Common myeloid progenitor, CD34-positive (primary cell): Measurements from ENCODE around the gene CAB39L.

Experiments
- CTCF ChIA-PET: fragments of 350-600 bp; sonication (Branson Sonifier 250); formaldehyde crosslinking; loops from one replicate; lab custom pipeline; 2021; ENCODE audit warnings: antibody characterized with exemption; lab: Charles Lee
- POLR2A ChIA-PET: fragments of 350-600 bp; sonication (Branson Sonifier 250); formaldehyde crosslinking; loops from one replicate; lab custom pipeline; 2021; ENCODE audit warnings: antibody characterized with exemption; lab: Charles Lee
- DNase-seq, 3 donors: peaks; one replicate each; pipeline versions ENCODE4 v3.0.0 to v3.0.0-alpha.2; 2013
- H3K27ac ChIP-seq, 2 experiments: 1 replicate in 1 of 2; 2 replicates in 1 of 2; pipeline ENCODE4 v1.7.0; 2013; ENCODE audit warnings: inconsistent platforms in 2 of 2, low read length in 2 of 2, mild to moderate bottlenecking in 2 of 2, low read depth in 1 of 2, moderate library complexity in 1 of 2; ENCODE audit not compliant: severe bottlenecking in 2 of 2, insufficient read depth in 1 of 2, poor library complexity in 1 of 2
- H3K27me3 ChIP-seq, 5 experiments: replicated peaks in 2 of 5; 1 replicate in 3 of 5; 2 replicates in 2 of 5; pipeline versions ENCODE4 v1.6.1 to v1.7.0; 2013; ENCODE audit warnings: low read length in 4 of 5, mild to moderate bottlenecking in 2 of 5, moderate library complexity in 2 of 5, inconsistent platforms in 1 of 5; ENCODE audit not compliant: insufficient read depth in 5 of 5, control insufficient read depth in 4 of 5
- H3K36me3 ChIP-seq, 4 experiments: 1 replicate in 2 of 4; 2 replicates in 2 of 4; pipeline versions ENCODE4 v1.6.1 to v1.7.0; 2013; ENCODE audit warnings: low read length in 3 of 4, control low read depth in 1 of 4, mild to moderate bottlenecking in 1 of 4; ENCODE audit not compliant: control insufficient read depth in 4 of 4, insufficient read depth in 4 of 4
- H3K4me1 ChIP-seq, 4 experiments: 1 replicate in 3 of 4; 2 replicates in 1 of 4; pipeline versions ENCODE4 v1.6.1 to v1.7.1; 2013; ENCODE audit warnings: low read length in 3 of 4, mild to moderate bottlenecking in 3 of 4, control low read depth in 1 of 4, inconsistent platforms in 1 of 4, moderate library complexity in 1 of 4; ENCODE audit not compliant: control insufficient read depth in 4 of 4, insufficient read depth in 4 of 4; ENCODE audit errors: control extremely low read depth in 1 of 4
- H3K4me3 ChIP-seq, 7 experiments: 1 replicate in 4 of 7; 2 replicates in 3 of 7; pipeline versions ENCODE4 v1.5.1 to v1.7.0; 2013; ENCODE audit warnings: mild to moderate bottlenecking in 7 of 7, low read length in 6 of 7, moderate library complexity in 6 of 7, inconsistent platforms in 2 of 7, low read depth in 2 of 7, control low read depth in 1 of 7; ENCODE audit not compliant: insufficient read depth in 4 of 7, control insufficient read depth in 1 of 7; ENCODE audit errors: extremely low read depth in 1 of 7
- H3K9me3 ChIP-seq, 5 experiments: 1 replicate in 4 of 5; 2 replicates in 1 of 5; pipeline versions ENCODE4 v1.6.1 to v1.7.1; 2013; ENCODE audit warnings: low read length in 4 of 5, mild to moderate bottlenecking in 2 of 5, inconsistent platforms in 1 of 5, low read depth in 1 of 5, moderate library complexity in 1 of 5; ENCODE audit not compliant: control insufficient read depth in 4 of 5, insufficient read depth in 2 of 5; ENCODE audit errors: control extremely low read depth in 1 of 5
- WGBS: methylation state at CpG from one replicate; pipeline ENCODE4 v1.1.5; 2013; ENCODE audit not compliant: insufficient coverage; 5-methylcytosine and 5-hydroxymethylcytosine counted together

CAB39L gene

DNA sequence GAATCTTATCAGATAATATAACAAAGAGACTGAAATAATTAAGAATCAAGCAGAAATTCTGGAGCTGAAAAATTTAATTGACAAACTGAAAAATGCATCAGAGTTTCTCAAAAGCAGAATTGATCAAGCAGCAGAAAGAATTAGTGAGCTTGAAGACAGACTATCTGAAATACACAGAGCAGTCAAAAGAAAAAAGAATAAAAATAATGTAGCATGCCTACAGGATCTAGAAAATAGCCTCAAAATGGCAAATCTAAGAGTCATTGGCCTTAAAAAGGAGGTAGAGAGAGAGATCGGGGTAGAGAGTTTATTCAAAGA lies 39.2 kb downstream of the CAB39L start:
- Histone ChIP-seq H3K4me1 (peaks cover 0 to 10% (median 0%) of the 10 kb centered on the region in 4 experiments), H3K4me3 (no peak overlapping the region), H3K27me3 (no peaks in the 10 kb centered on the region), H3K9me3 (peaks cover 2 to 11% (median 4%) of the 10 kb centered on the region in 5 experiments), H3K36me3 (peaks cover 0 to 2% (median 0%) of the 10 kb centered on the region in 4 experiments), H3K27ac (no peak overlapping the region)
- no peak for DNase-seq
- POLR2A ChIA-PET: no interaction called here
- CTCF ChIA-PET: no interaction called here
- WGBS: no CpG with 5 or more reads among the region's 1 CpG

DNA sequence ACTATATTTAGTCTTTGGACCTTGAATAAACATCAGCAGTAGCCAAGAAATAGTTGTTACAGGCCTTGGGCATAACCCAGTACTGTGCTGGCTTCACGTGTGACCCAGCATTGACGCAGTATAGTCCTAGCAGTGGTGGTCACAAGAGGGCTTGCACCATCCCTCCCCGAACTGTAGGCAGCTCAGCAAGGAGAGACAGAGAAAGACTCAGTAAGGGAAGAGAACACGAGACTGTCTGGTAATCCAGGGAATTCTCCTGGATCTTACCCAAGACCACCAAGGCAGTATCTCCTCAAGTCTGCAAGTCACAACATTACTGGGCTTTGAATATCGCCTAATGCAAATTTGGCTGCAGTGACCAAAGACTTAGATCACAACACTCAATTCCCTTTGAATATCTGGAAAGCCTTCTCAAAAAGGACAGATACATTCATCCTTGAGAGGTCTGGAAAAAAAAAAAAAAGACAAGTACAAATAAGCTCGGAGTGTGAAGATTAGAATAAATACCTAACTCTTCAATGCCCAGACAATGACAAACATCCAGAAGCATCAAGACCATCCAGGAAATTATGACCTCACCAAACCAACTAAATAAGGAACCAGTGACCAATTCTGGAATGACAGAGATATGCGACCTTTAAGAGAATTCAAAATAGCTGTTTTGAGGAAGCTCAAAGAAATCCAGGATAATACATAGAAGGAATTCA lies 39.7 kb downstream of the CAB39L start:
- 94% methylated on average over 5 of the region's 7 CpGs for WGBS
- POLR2A ChIA-PET: no interaction called here
- CTCF ChIA-PET: no interaction called here
- no peak for DNase-seq
- Histone ChIP-seq H3K27me3 (no peaks in the 10 kb centered on the region), H3K36me3 (peaks cover 0 to 2% (median 0%) of the 10 kb centered on the region in 4 experiments), H3K4me1 (peaks cover 0 to 10% (median 0%) of the 10 kb centered on the region in 4 experiments), H3K4me3 (no peak overlapping the region), H3K27ac (no peak overlapping the region), H3K9me3 (peaks cover 2 to 11% (median 4%) of the 10 kb centered on the region in 5 experiments)

DNA sequence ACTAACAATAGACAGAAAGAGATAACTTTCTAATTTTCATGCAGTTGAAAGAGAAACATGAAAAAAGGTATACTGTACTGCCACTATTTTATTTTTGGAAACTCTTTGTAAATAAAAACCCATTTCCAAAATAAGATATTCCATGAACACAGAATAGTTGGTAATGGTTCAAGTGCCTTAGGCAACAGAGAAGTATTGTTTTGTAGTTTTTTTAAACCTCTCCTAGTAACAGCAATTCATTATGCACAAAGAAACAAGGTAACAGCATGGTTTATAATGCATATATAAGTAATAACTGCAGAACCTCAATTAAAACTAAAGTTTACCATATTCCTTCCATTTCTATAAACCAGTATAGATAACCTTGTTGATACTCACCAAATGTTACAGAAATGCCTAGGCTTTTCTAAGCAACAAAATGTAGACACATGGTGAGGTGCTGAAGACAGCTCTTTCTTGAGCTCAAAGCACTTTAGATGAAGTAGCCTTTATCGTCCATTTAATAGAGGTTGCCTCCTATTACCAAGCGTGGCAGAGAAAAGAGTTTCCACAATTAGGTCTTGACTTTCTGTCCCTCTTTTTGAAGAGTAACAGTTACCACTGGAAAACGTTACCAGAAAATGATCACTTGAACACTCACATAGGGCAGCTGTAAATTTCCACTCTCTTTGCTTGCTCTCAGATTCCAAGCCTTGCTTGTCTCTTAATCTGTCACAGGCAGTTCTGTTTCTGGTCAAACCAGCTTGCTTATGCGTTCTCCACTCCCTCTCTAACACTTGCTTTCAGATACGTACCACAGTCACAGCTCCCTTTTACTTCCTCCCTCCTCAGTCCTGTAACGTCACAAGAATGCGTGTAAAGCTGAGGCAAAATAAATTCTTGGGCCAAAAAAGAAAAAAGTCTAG lies 42.9 kb downstream of the CAB39L start:
- POLR2A ChIA-PET: no interaction called here
- CTCF ChIA-PET: interaction anchor here (1.1 kb wide), 1 partner anchor 36 kb away, joined by 4 read pairs; no protein-coding TSS in a partner anchor
- peak overlapping the region in 6 of 7 experiments; percentile 23 to 78 (median 51) for H3K4me3 ChIP-seq
- H3K27me3 ChIP-seq: no peaks in the 10 kb centered on the region
- H3K9me3 ChIP-seq: peaks cover 2 to 11% (median 4%) of the 10 kb centered on the region in 5 experiments
- H3K36me3 ChIP-seq: peaks cover 0 to 2% (median 0%) of the 10 kb centered on the region in 4 experiments
- peak overlapping the region; percentile 37 to 69 for H3K27ac ChIP-seq
- peak; percentile 62 to 89 (median 83) for DNase-seq
- 0% methylated on average over 4 of the region's 7 CpGs for WGBS
- H3K4me1 ChIP-seq: peaks cover 0 to 10% (median 0%) of the 10 kb centered on the region in 4 experiments

DNA sequence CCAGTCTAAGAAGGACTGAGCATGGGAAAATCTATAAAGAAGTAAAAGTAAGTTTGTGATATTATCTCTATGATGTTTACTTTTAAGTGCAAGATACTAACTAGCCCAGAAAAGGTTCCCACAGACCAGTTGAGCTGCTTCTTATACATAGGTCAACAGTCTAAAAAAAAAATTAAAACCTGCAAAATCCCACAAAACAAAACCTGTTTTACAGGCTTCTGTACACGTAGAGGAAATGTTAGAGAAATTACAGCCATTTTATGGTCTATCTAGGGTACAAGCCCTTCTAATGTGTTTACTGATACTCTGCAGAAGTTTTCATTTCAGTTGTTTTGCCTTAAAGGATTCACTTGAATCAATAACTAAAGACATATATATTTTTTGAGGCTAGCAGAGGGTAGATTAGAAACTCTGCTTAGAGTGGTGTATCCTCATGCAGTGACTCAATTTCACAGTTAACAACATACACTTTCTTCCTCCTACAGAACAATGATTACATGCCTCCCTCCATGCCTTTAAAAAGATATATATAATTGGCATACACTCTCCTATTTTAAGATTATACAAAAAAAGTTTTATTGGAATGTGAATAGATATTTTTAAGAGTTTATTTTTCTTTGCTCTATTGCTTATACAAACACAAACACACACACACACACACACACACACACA lies 43.9 kb downstream of the CAB39L start:
- Histone ChIP-seq H3K27ac (no peak overlapping the region), H3K4me1 (peaks cover 0 to 10% (median 0%) of the 10 kb centered on the region in 4 experiments), H3K9me3 (peaks cover 2 to 10% (median 4%) of the 10 kb centered on the region in 5 experiments), H3K36me3 (peaks cover 0 to 2% (median 0%) of the 10 kb centered on the region in 4 experiments), H3K4me3 (peak overlapping the region in 2 of 7 experiments; percentile 48 to 78), H3K27me3 (no peaks in the 10 kb centered on the region)
- POLR2A ChIA-PET: no interaction called here
- no peak for DNase-seq
- no CpG with 5 or more reads among the region's 1 CpG for WGBS
- CTCF ChIA-PET: no interaction called here

DNA sequence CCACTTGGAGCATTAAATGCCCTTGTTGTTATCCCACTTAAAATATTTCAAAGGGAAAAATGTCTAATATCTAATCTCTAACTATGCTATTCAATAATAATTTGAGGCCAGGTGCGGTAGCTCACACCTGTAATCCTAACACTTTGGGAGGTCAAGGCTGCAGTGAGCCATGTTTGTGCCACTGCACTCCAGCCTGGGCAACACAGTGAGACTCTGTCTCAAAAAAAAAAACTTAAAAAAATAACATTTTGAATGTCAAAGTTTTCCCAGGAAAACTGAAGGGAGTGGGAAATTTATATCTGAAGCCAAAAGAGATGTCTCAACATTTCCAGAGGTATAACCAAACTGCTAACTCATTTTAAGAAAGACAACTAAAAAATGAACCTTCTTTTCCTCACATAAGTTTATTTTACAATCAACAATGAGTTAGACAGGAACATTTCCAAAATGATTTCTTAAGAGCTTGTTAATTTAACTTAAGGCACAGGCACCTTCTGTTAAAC lies 47.9 kb downstream of the CAB39L start:
- POLR2A ChIA-PET: no interaction called here
- no peaks in the 10 kb centered on the region for H3K27me3 ChIP-seq

DNA sequence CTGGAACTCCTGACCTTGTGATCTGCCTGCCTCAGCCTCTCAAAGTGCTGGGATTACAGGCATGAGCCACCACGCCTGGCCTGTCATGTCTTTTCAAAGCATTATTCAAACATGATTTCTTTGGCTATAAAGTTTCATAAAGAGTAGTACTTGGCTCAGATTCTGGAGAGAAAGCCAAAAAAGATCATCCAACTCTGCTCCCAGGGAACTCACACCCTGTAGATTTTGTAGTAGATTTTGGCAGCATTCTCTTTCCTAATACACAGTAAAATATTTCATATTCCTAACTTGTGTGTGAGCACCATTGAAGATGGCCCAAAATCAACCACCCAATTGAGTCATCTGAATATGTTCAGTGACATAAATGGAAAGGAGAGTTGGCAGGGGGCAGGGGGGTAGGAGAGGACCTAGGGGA lies 48.4 kb downstream of the CAB39L start:
- H3K36me3 ChIP-seq: no peaks in the 10 kb centered on the region
- H3K9me3 ChIP-seq: no peaks in the 10 kb centered on the region
- ChIA-PET CTCF (no interaction called here), POLR2A (no interaction called here)
- no peak overlapping the region for H3K4me3 ChIP-seq
- no peaks in the 10 kb centered on the region for H3K27me3 ChIP-seq
- no peak for DNase-seq
- peaks cover 0 to 2% (median 0%) of the 10 kb centered on the region in 4 experiments for H3K4me1 ChIP-seq
- no CpG with 5 or more reads among the region's 1 CpG for WGBS
- no peak overlapping the region for H3K27ac ChIP-seq

More for the DNA sequence above, 47.9 kb downstream of the CAB39L start:
- DNase-seq: no peak
- Histone ChIP-seq H3K4me1 (peaks cover 0 to 4% (median 0%) of the 10 kb centered on the region in 4 experiments), H3K4me3 (no peak overlapping the region), H3K9me3 (no peaks in the 10 kb centered on the region), H3K36me3 (no peaks in the 10 kb centered on the region), H3K27ac (no peak overlapping the region)
- CTCF ChIA-PET: no interaction called here
- no CpG with 5 or more reads among the region's 1 CpG for WGBS
